Activated T-cell treated with anti-CD3 and anti-CD28 coated beads, Interleukin-2, amount 50 U/mL, for 72 hours (primary cell): ENCODE measurements around the gene DNAJC10. TPM values are rescaled to one million over a fixed set of nuclear protein-coding genes. Genes with fewer than 3 reads are reported as not detected.

Experiments
- ATAC-seq, 2 donors: fragments of 150-1000 bp; cut with Tn5 transposase; replicated peaks in 1 of 2; 2 replicates each; pipeline ENCODE4 v1.10.0; 2021; ENCODE audit warnings: moderate library complexity in 2 of 2, mild to moderate bottlenecking in 1 of 2
- DNase-seq, 2 donors: peaks; one replicate each; pipeline ENCODE4 v3.0.0; 2021 to 2022; ENCODE audit warnings: mixed read lengths in 1 of 2
- H3K27ac Mint-ChIP-seq: one replicate; pipeline ENCODE4 v1.8.0; 2022; ENCODE audit warnings: mild to moderate bottlenecking, moderate library complexity, mixed read lengths
- H3K27me3 Mint-ChIP-seq: one replicate; pipeline ENCODE4 v1.8.0; 2022; ENCODE audit warnings: low read depth, mixed read lengths
- H3K36me3 Mint-ChIP-seq, 2 donors: one replicate each; pipeline ENCODE4 v1.8.0; 2022; ENCODE audit warnings: mixed read lengths in 2 of 2, mild to moderate bottlenecking in 1 of 2; ENCODE audit not compliant: insufficient read depth in 2 of 2
- H3K4me1 Mint-ChIP-seq: one replicate; pipeline ENCODE4 v1.8.0; 2022; ENCODE audit warnings: low read depth, mixed read lengths
- H3K4me3 Mint-ChIP-seq, 2 donors: one replicate each; pipeline ENCODE4 v1.8.0; 2022; ENCODE audit warnings: mild to moderate bottlenecking in 2 of 2, mixed read lengths in 2 of 2, moderate library complexity in 2 of 2
- H3K9me3 Mint-ChIP-seq, 2 donors: one replicate each; pipeline ENCODE4 v1.8.0; 2022; ENCODE audit warnings: mixed read lengths in 2 of 2
- total RNA-seq, 2 donors: library from RNA; stranded (reverse); gene quantifications; one replicate each; pipeline ENCODE4 v1.2.3, GENCODE V29; 2022

Gene DNAJC10
- total RNA-seq, 2 donors from 2014 or later, result 50.9 to 57.5 TPM

DNA sequence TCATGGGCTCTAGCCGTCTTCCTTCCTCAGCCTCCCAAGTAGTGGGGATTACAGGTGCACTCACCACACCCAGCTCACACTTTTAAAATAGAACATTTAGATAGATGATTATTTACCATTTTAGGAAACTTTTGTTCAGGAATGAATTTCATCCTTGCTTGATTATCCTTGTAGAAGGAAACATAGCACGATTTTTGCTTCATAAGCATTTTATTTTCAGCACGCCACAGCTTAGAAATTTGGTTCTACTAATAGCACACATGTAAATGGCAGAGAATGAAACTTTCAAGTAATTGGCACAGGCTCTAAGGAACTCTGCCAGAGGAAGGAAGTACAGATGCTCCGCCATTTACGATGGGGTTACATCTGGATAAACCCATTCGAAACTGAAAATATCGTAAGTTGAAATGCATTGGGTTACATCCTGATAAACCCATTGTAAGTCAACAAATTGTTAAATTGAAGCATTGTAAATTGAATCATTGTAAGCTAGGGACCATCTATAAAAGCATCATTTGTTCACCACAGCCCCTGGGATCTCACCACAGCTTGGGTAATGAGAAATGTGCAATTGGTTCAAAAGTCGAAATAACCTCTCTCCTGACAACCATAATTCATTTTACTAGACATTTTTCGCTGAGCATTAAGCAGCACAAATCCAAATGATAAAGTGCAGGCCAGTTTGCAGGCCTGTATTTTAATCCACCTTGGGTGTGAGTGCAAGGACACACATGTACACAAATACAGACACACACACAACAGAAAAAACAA lies 117.2 kb downstream of the DNAJC10 start:
- DNase-seq (no peak), ATAC-seq (no peak)
- H3K4me3 Mint-ChIP-seq, result no peak overlapping the region
- H3K36me3 Mint-ChIP-seq, result no peaks in the 10 kb centered on the region
- H3K4me1 Mint-ChIP-seq, result no peaks in the 10 kb centered on the region
- no peaks in the 10 kb centered on the region for H3K9me3 Mint-ChIP-seq
- no peak overlapping the region for H3K27ac Mint-ChIP-seq
- H3K27me3 Mint-ChIP-seq, result peaks cover 24% of the 10 kb centered on the region

DNA sequence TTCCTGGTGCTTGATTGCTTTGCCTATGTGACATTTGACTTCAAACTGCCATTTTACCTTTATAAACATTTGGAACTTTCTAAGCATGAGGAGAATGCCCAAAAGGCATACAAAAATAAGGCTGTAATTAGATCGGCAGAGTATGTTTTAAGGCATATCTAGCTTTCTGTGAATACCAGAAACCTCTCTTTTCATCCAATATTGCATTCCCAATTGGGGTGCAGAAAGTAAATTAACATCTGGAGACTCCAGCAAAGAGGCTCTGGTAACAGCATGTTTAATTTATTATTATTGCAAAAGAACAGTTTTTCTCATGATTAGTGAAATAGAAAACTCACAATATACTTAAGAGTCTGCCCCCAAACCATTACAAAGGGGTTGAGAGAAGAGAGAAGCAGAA lies 118.2 kb downstream of the DNAJC10 start:
- no peak for DNase-seq
- H3K36me3 Mint-ChIP-seq, result no peaks in the 10 kb centered on the region
- no peak for ATAC-seq
- H3K4me1 Mint-ChIP-seq, result no peaks in the 10 kb centered on the region
- H3K27ac Mint-ChIP-seq, result no peak overlapping the region
- H3K27me3 Mint-ChIP-seq, result peaks cover 23% of the 10 kb centered on the region
- no peaks in the 10 kb centered on the region for H3K9me3 Mint-ChIP-seq
- no peak overlapping the region for H3K4me3 Mint-ChIP-seq

DNA sequence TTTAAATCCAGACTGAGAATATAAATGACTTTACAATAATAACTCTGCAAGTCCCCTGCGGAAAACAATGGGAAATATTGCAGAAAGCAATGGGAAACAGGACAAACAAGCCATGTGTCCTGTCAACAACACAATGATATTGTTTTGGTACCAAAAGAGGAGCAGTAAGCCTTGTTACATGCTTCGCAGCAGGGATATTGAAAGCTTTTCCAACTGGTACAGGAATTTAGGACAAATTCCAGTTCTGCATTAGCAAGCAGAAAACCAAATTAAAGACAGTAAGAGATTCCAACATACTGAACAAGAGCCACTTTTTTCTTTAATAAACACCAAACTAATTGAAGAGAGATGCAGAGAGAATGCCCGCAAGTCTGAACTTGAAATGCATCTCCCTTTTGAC lies 120.4 kb downstream of the DNAJC10 start:
- no peak overlapping the region for H3K4me3 Mint-ChIP-seq
- DNase-seq (no peak), ATAC-seq (no peak)
- H3K27ac Mint-ChIP-seq, result no peak overlapping the region
- no peaks in the 10 kb centered on the region for H3K9me3 Mint-ChIP-seq
- no peaks in the 10 kb centered on the region for H3K36me3 Mint-ChIP-seq
- H3K27me3 Mint-ChIP-seq, result peaks cover 39% of the 10 kb centered on the region
- no peaks in the 10 kb centered on the region for H3K4me1 Mint-ChIP-seq

Other genes starting within 250 kb of the DNAJC10 start
- not detected for gene FRZB, start 150.4 kb downstream of the DNAJC10 start, total RNA-seq